Activated CD8-positive, alpha-beta memory T cell treated with anti-CD3 and anti-CD28 coated beads for 24 hours (primary cell): Measurements from ENCODE around the gene ATP11A.

Experiments used
- DNase-seq: peaks from one replicate; pipeline ENCODE4 v3.0.0-alpha.2; 2020

ATP11A gene

GRCh38 chr13:112803422-112803821 lies 113.6 kb downstream of the ATP11A start:
- DNase-seq = no peak

- no peak for DNase-seq
Observed at GRCh38 chr13:112804374-112804773, 114.5 kb downstream of the ATP11A start.

- no peak for DNase-seq
Observed at GRCh38 chr13:112806739-112807652, 117.2 kb downstream of the ATP11A start.

- no peak for DNase-seq
Observed at GRCh38 chr13:112807653-112808376, 118.0 kb downstream of the ATP11A start.

- no peak for DNase-seq
Observed at GRCh38 chr13:112808377-112809140, 118.7 kb downstream of the ATP11A start.

GRCh38 chr13:112809332-112810315 lies 119.8 kb downstream of the ATP11A start:
- DNase-seq = no peak

- no peak for DNase-seq
Observed at GRCh38 chr13:112810608-112811007, 120.8 kb downstream of the ATP11A start.

- no peak for DNase-seq
Observed at GRCh38 chr13:112812306-112813055, 122.6 kb downstream of the ATP11A start.

- no peak for DNase-seq
Observed at GRCh38 chr13:112813552-112813951, 123.7 kb downstream of the ATP11A start.

GRCh38 chr13:112814905-112815585 lies 125.2 kb downstream of the ATP11A start:
- DNase-seq = no peak

GRCh38 chr13:112815871-112816270 lies 126.0 kb downstream of the ATP11A start:
- no peak for DNase-seq

GRCh38 chr13:112818040-112818697 lies 128.3 kb downstream of the ATP11A start:
- no peak for DNase-seq

- DNase-seq = no peak
Observed at GRCh38 chr13:112818698-112819045, 128.8 kb downstream of the ATP11A start.

- no peak for DNase-seq
Observed at GRCh38 chr13:112819111-112819510, 129.3 kb downstream of the ATP11A start.

GRCh38 chr13:112819816-112820215 lies 130.0 kb downstream of the ATP11A start:
- no peak for DNase-seq

- DNase-seq = no peak
Observed at GRCh38 chr13:112820318-112820717, 130.5 kb downstream of the ATP11A start.

- DNase-seq = no peak
Observed at GRCh38 chr13:112821340-112822055, 131.7 kb downstream of the ATP11A start.

- no peak for DNase-seq
Observed at GRCh38 chr13:112822851-112823250, 133.0 kb downstream of the ATP11A start.

- no peak for DNase-seq
Observed at GRCh38 chr13:112824429-112824828, 134.6 kb downstream of the ATP11A start.
